Medulla oblongata (tissue), 1 donor: Measurements from ENCODE around the gene CIROP.
A peak's percentile ranks its signal among the peaks of the same experiment; 100 is the strongest.
"Not testable (repeated sequence)": the region's sequence is repeated elsewhere in the genome, so short reads cannot be mapped to it uniquely, and the experiment has no call there.

Experiments
- DNase-seq: peaks from one replicate; pipeline ENCODE4 v3.0.0-alpha.2; 2015; ENCODE audit errors: extremely low spot score

CIROP gene

GRCh38 chr14:23114120-23114458 is 9.3 kb upstream of the CIROP start:
- no peak for DNase-seq

GRCh38 chr14:23113431-23114119 is 8.8 kb upstream of the CIROP start:
- DNase-seq: no peak

- no peak for DNase-seq
Observed at GRCh38 chr14:23112359-23113178, 7.8 kb upstream of the CIROP start.

- no peak for DNase-seq
Observed at GRCh38 chr14:23110579-23111365, 6.0 kb upstream of the CIROP start.

GRCh38 chr14:23109769-23110168 is 5.0 kb upstream of the CIROP start:
- no peak for DNase-seq

GRCh38 chr14:23108169-23108568 is 3.4 kb upstream of the CIROP start:
- not testable (repeated sequence) for DNase-seq

GRCh38 chr14:23107620-23108019 is 2.8 kb upstream of the CIROP start:
- not testable (repeated sequence) for DNase-seq

- DNase-seq: no peak
Observed at GRCh38 chr14:23106747-23107045, 1.9 kb upstream of the CIROP start.

- DNase-seq: no peak
Observed at GRCh38 chr14:23105348-23105824, 597 bp upstream of the CIROP start.

- no peak for DNase-seq
Observed at GRCh38 chr14:23104070-23104590, 659 bp downstream of the CIROP start.

GRCh38 chr14:23103581-23103980 is 1.2 kb downstream of the CIROP start:
- no peak for DNase-seq

GRCh38 chr14:23102801-23103200 is 2.0 kb downstream of the CIROP start:
- DNase-seq: peak; percentile 35

- DNase-seq: no peak
Observed at GRCh38 chr14:23101986-23102625, 2.7 kb downstream of the CIROP start.

- DNase-seq: no peak
Observed at GRCh38 chr14:23101213-23101970, 3.4 kb downstream of the CIROP start.

- no peak for DNase-seq
Observed at GRCh38 chr14:23099212-23099861, 5.5 kb downstream of the CIROP start.

GRCh38 chr14:23097786-23098185 is 7.0 kb downstream of the CIROP start:
- DNase-seq: no peak

GRCh38 chr14:23095196-23096108 is 9.3 kb downstream of the CIROP start, which contains the start of gene C14orf119:
Gene C14orf119 (plus strand): TSS chr14:23095505. CDS start chr14:23097659, 2,154 bp downstream.
- DNase-seq: peak; percentile 100

- peak; percentile 86 for DNase-seq
Observed at GRCh38 chr14:23094666-23095195, 10.1 kb downstream of the CIROP start, which contains the start of gene ACIN1. Gene ACIN1 (minus strand): TSS chr14:23095136. CDS start chr14:23095112, 24 bp downstream.
